CD14-positive monocyte (primary cell): ENCODE measurements around the gene RAB3D. TPM values are rescaled to one million over a fixed set of nuclear protein-coding genes. Genes with fewer than 3 reads are reported as not detected.

ENCODE experiments used
- DNase-seq, 3 donors: peaks; one replicate each; pipeline ENCODE4 v3.0.0-alpha.2; 2011 to 2022
- H2AFZ ChIP-seq: 2 replicates; pipeline ENCODE4 v1.6.0; 2012; ENCODE audit warnings: mild to moderate bottlenecking, low read depth, low read length, inconsistent platforms; ENCODE audit not compliant: insufficient read depth, poor library complexity, severe bottlenecking
- H3K27ac ChIP-seq, 2 donors: 1 replicate in 1 of 2; 2 replicates in 1 of 2; pipeline ENCODE4 v1.5.1; 2012 to 2013; ENCODE audit warnings: low read length in 2 of 2, control low read depth in 1 of 2, inconsistent platforms in 1 of 2, low read depth in 1 of 2, mild to moderate bottlenecking in 1 of 2
- H3K27me3 ChIP-seq, 2 donors: one replicate each; pipeline versions ENCODE4 v1.6.0 to v1.6.1; 2011 to 2013; ENCODE audit warnings: low read length in 2 of 2; ENCODE audit not compliant: control insufficient read depth in 2 of 2, insufficient read depth in 2 of 2
- H3K36me3 ChIP-seq, 2 donors: replicated peaks in 1 of 2; 1 replicate in 1 of 2; 2 replicates in 1 of 2; pipeline versions ENCODE4 v1.5.1 to v1.6.1; 2012 to 2013; ENCODE audit warnings: low read length in 2 of 2, control low read depth in 1 of 2, inconsistent platforms in 1 of 2, mild to moderate bottlenecking in 1 of 2; ENCODE audit not compliant: insufficient read depth in 2 of 2, control insufficient read depth in 1 of 2
- H3K4me1 ChIP-seq, 2 donors: 1 replicate in 1 of 2; 2 replicates in 1 of 2; pipeline versions ENCODE4 v1.5.1 to v1.6.1; 2012 to 2013; ENCODE audit warnings: low read length in 2 of 2, control low read depth in 1 of 2, inconsistent platforms in 1 of 2, mild to moderate bottlenecking in 1 of 2, moderate library complexity in 1 of 2; ENCODE audit not compliant: insufficient read depth in 2 of 2, control insufficient read depth in 1 of 2
- H3K4me2 ChIP-seq: replicated peaks from 2 replicates; pipeline ENCODE3; 2012; ENCODE audit warnings: low read length, moderate library complexity, mild to moderate bottlenecking; ENCODE audit not compliant: poor library complexity, severe bottlenecking; ENCODE audit errors: extremely low read depth
- H3K4me3 ChIP-seq, 3 experiments: fragments of 200-600 bp in 1 of 3; sonication (generic) in 1 of 3; replicated peaks in 1 of 3; 1 replicate in 2 of 3; 2 replicates in 1 of 3; pipeline ENCODE4 v1.5.1; 2011 to 2013; ENCODE audit warnings: low read length in 3 of 3, mild to moderate bottlenecking in 3 of 3, control low read depth in 2 of 3, low read depth in 2 of 3, inconsistent platforms in 1 of 3, moderate library complexity in 1 of 3
- H3K79me2 ChIP-seq: 2 replicates; pipeline ENCODE4 v1.6.0; 2012; ENCODE audit warnings: mild to moderate bottlenecking, control low read depth, inconsistent platforms, low read length, moderate library complexity; ENCODE audit not compliant: insufficient read depth
- H3K9ac ChIP-seq: 2 replicates; pipeline ENCODE4 v1.6.0; 2017; ENCODE audit warnings: low read length, mild to moderate bottlenecking; ENCODE audit not compliant: insufficient read depth, poor library complexity, severe bottlenecking
- H3K9me3 ChIP-seq, 2 donors: replicated peaks in 1 of 2; 1 replicate in 1 of 2; 2 replicates in 1 of 2; pipeline versions ENCODE4 v1.5.1 to v1.6.1; 2012 to 2013; ENCODE audit warnings: low read length in 2 of 2, control low read depth in 1 of 2; ENCODE audit not compliant: control insufficient read depth in 1 of 2, insufficient read depth in 1 of 2
- H4K20me1 ChIP-seq: 2 replicates; pipeline ENCODE4 v1.6.0; 2012; ENCODE audit warnings: mild to moderate bottlenecking, low read length, control low read depth, moderate library complexity; ENCODE audit not compliant: insufficient read depth
- H3K27ac Mint-ChIP-seq, 7 donors: one replicate each; pipeline ENCODE4 v1.8.0; 2020; ENCODE audit warnings: mild to moderate bottlenecking in 7 of 7, mixed read lengths in 7 of 7, moderate library complexity in 6 of 7, inconsistent platforms in 2 of 7
- H3K27me3 Mint-ChIP-seq, 3 donors: one replicate each; pipeline ENCODE4 v1.8.0; 2021 to 2022; ENCODE audit warnings: low read depth in 3 of 3, mild to moderate bottlenecking in 3 of 3, mixed read lengths in 3 of 3, moderate library complexity in 3 of 3, inconsistent platforms in 1 of 3
- H3K36me3 Mint-ChIP-seq, 2 donors: one replicate each; pipeline ENCODE4 v1.8.0; 2020; ENCODE audit warnings: mixed read lengths in 2 of 2, inconsistent platforms in 1 of 2, mild to moderate bottlenecking in 1 of 2
- H3K4me1 Mint-ChIP-seq: one replicate; pipeline ENCODE4 v1.8.0; 2020; ENCODE audit warnings: mild to moderate bottlenecking, mixed read lengths
- H3K4me3 Mint-ChIP-seq, 2 donors: one replicate each; pipeline ENCODE4 v1.8.0; 2020; ENCODE audit warnings: mild to moderate bottlenecking in 2 of 2, mixed read lengths in 2 of 2, moderate library complexity in 1 of 2
- H3K9me3 Mint-ChIP-seq, 7 donors: one replicate each; pipeline ENCODE4 v1.8.0; 2020 to 2022; ENCODE audit warnings: mixed read lengths in 7 of 7, mild to moderate bottlenecking in 6 of 7, moderate library complexity in 6 of 7, inconsistent platforms in 2 of 7
- CTCF ChIP-seq: fragments of 200-600 bp; IDR thresholded peaks from one replicate; pipeline ENCODE4 v1.8.0; 2022; ENCODE audit warnings: antibody characterized with exemption, mild to moderate bottlenecking
- WGBS: methylation state at CpG from one replicate; pipeline ENCODE4 v1.1.5; 2013; ENCODE audit warnings: missing lambda C conversion rate; ENCODE audit not compliant: insufficient coverage; 5-methylcytosine and 5-hydroxymethylcytosine counted together
- intact Hi-C, 2 donors: fragments of 100-400 bp; cut with micrococcal nuclease; formaldehyde crosslinking; loops; one replicate each; pipeline versions ENCODE4 v1.15.0 to v1.15.1; 2023
- polyA plus RNA-seq, 3 donors: library from polyadenylated mRNA; depleted of rRNA in 1 of 3; unstranded in 2 of 3; stranded (reverse) in 1 of 3; fragments of 300-500 nt in 2 of 3; fragments of >200 nt in 1 of 3; fragmentation: Illumina TruSeq in 2 of 3; gene quantifications; 1 replicate in 2 of 3; 2 replicates in 1 of 3; pipeline ENCODE4 v1.2.3, GENCODE V29; 2012 to 2021

Gene RAB3D
- polyA plus RNA-seq, 3 donors = 52.9 to 78.1 (median 60.8) TPM

- no peaks in the 10 kb centered on the region for H3K27me3 Mint-ChIP-seq
- DNase-seq = no peak
- no peak overlapping the region for H3K4me2 ChIP-seq
- no peak overlapping the region for H2AFZ ChIP-seq
- H3K4me3 ChIP-seq = no peak overlapping the region
- intact Hi-C loops = no loop called here
- no peaks in the 10 kb centered on the region for H3K4me1 ChIP-seq
- no peaks in the 10 kb centered on the region for H3K27me3 ChIP-seq
- no peaks in the 10 kb centered on the region for H3K9me3 ChIP-seq
- TF ChIP-seq CTCF = no peak
- peaks cover 2% of the 10 kb centered on the region for H3K4me1 Mint-ChIP-seq
- no peak overlapping the region for H3K27ac ChIP-seq
- H3K4me3 Mint-ChIP-seq = no peak overlapping the region
- H3K36me3 Mint-ChIP-seq = peaks cover 58 to 84% of the 10 kb centered on the region in 2 donors
- H4K20me1 ChIP-seq = peaks cover 49% of the 10 kb centered on the region
- H3K9ac ChIP-seq = no peak overlapping the region
- no peaks in the 10 kb centered on the region for H3K9me3 Mint-ChIP-seq
- WGBS = no CpG with 5 or more reads among the region's 5 CpGs
- H3K36me3 ChIP-seq = peaks cover 57 to 68% of the 10 kb centered on the region in 2 donors
- no peaks in the 10 kb centered on the region for H3K79me2 ChIP-seq
- peak overlapping the region in 2 of 7 donors; percentile 19 to 74 for H3K27ac Mint-ChIP-seq
Measured at GRCh38 chr19:11364935-11365334, 25.5 kb upstream of the RAB3D start.

GRCh38 chr19:11364296-11364904, 24.9 kb upstream of the RAB3D start:
- Histone ChIP-seq H3K36me3 (peaks cover 63 to 73% of the 10 kb centered on the region in 2 donors), H3K4me1 (no peaks in the 10 kb centered on the region), H3K4me2 (no peak overlapping the region), H3K27me3 (no peaks in the 10 kb centered on the region), H3K4me3 (no peak overlapping the region), H3K27ac (no peak overlapping the region), H3K9me3 (no peaks in the 10 kb centered on the region), H4K20me1 (peaks cover 54% of the 10 kb centered on the region), H3K9ac (no peak overlapping the region), H2AFZ (no peak overlapping the region), H3K79me2 (no peaks in the 10 kb centered on the region)
- Mint-ChIP-seq H3K4me3 (no peak overlapping the region), H3K27ac (peak overlapping the region in 2 of 7 donors; percentile 14 to 19), H3K27me3 (no peaks in the 10 kb centered on the region), H3K36me3 (peaks cover 61 to 85% of the 10 kb centered on the region in 2 donors), H3K4me1 (peaks cover 2% of the 10 kb centered on the region), H3K9me3 (no peaks in the 10 kb centered on the region)
- no peak for DNase-seq
- TF ChIP-seq CTCF = no peak
- intact Hi-C loops = no loop called here
- WGBS = over 99% methylated on average over 21 of the region's 28 CpGs
